ENCODE data around the gene DEGS2. TPM values are rescaled to one million over a fixed set of nuclear protein-coding genes. Genes with fewer than 3 reads are reported as not detected.

The DEGS2 gene
- total RNA-seq, 4 donors from 2014 or later: 0.16 to 0.94 (median 0.68) TPM

DNA sequence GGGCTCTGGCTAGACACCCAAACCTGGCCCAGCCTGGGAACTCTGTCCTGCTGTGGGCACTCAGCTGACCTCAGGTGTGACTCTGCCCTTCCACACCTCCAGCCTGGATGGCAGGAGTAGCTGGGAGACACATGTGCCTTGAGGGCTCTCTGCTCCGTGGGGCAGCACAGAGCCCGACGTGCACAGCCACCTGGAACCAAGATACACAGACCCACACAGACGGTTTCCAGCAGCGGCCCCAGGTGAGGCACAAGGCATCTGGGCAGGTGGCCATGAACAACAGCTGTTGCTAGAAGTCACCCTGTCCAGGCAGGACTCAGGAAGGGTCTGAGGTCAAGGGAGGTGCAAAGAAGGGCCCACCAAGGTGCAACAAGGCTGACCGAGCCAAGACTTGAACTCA, 5.9 kb downstream of the DEGS2 start:
- ATAC-seq: no peak
- H3K4me1 ChIP-seq: peaks cover 0 to 2% (median 0%) of the 10 kb centered on the region in 3 donors
- H3K4me3 ChIP-seq: no peak overlapping the region
- H3K27me3 ChIP-seq: peaks cover 89% of the 10 kb centered on the region
- H3K27ac ChIP-seq: no peak overlapping the region
- no peaks in the 10 kb centered on the region for H3K36me3 ChIP-seq
- H3K9me3 ChIP-seq: peaks cover 0 to 14% (median 0%) of the 10 kb centered on the region in 3 donors
- 88% methylated on average over 1 of the region's 6 CpGs; no CpG with 5 or more reads in 1 of the 2 donors for WGBS, 2 donors (ENCODE audit: low coverage in 1 of 2)
- TF ChIP-seq POLR2AphosphoS5 (IDR thresholded peaks at IDR 0.05): no peak
- no peak for TF ChIP-seq POLR2A (IDR thresholded peaks at IDR 0.05)
- TF ChIP-seq, protein P1, sequence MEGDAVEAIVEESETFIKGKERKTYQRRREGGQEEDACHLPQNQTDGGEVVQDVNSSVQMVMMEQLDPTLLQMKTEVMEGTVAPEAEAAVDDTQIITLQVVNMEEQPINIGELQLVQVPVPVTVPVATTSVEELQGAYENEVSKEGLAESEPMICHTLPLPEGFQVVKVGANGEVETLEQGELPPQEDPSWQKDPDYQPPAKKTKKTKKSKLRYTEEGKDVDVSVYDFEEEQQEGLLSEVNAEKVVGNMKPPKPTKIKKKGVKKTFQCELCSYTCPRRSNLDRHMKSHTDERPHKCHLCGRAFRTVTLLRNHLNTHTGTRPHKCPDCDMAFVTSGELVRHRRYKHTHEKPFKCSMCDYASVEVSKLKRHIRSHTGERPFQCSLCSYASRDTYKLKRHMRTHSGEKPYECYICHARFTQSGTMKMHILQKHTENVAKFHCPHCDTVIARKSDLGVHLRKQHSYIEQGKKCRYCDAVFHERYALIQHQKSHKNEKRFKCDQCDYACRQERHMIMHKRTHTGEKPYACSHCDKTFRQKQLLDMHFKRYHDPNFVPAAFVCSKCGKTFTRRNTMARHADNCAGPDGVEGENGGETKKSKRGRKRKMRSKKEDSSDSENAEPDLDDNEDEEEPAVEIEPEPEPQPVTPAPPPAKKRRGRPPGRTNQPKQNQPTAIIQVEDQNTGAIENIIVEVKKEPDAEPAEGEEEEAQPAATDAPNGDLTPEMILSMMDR (IDR thresholded peaks at IDR 0.05): no peak
- no peak for TF ChIP-seq EP300 (IDR thresholded peaks at IDR 0.05)

DNA sequence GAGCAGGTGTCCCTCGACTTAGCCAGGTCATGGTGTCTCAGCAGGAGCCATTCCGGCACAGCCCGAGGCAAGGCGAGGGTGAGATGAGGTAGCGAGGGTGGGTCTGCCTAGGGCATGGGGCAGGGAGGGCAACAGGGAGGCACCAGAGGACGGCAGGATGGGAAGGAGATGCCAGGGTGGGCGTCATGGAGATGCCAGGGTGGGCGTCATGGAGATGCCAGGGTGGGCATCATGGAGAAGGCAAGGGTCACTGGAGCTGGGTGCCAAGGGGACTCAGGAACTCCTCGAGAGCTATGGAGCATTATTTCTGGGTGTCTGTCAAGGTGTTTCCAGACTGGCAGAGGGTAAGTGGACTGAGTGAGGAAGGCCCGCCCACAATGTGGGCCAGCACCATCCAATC, 7.4 kb downstream of the DEGS2 start:
- no peaks in the 10 kb centered on the region for H3K36me3 ChIP-seq
- no peak for TF ChIP-seq POLR2A (IDR thresholded peaks at IDR 0.05)
- no peak for TF ChIP-seq POLR2AphosphoS5 (IDR thresholded peaks at IDR 0.05)
- TF ChIP-seq, protein P1 (IDR thresholded peaks at IDR 0.05): no peak
- TF ChIP-seq EP300 (IDR thresholded peaks at IDR 0.05): no peak
- 52 to 76% methylated on average over 5 to 8 of the region's 10 CpGs for WGBS, 2 donors (ENCODE audit: low coverage in 1 of 2)
- no peaks in the 10 kb centered on the region for H3K4me1 ChIP-seq
- H3K9me3 ChIP-seq: peaks cover 0 to 14% (median 0%) of the 10 kb centered on the region in 3 donors
- H3K27ac ChIP-seq: no peak overlapping the region
- no peak overlapping the region for H3K4me3 ChIP-seq
- no peak for ATAC-seq
- peaks cover 74% of the 10 kb centered on the region for H3K27me3 ChIP-seq

DNA sequence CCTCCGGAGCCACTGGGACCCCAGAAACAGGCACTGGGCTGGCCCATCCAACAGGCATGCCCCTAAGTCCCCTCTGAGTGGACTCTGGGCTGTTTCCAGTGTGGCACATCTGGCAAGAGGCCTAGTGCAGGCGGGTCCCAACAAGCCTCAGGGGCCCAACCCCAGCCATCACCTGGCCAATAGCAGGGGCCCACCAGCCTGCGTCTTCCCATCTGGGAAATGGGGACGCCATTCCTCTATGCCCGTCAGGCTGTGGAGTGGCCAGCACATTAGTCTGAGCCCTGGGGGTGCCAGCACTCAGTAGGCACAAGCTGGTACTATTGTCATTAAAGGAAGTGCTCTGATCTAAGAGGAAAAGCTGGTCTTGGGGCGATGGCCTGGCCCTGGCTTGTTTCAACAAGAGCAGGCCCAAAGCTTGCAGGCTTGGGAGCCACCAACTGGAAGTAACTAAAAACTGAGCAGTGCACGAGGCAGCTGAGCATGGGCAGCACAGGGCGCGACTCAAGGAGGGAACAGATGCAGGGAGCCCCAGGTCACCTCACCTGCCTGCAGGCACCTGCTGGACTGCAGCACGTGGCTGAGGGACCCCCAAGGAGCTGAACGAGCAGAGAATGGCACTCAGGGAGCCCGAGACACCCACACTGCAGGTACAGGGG, 8.4 kb downstream of the DEGS2 start:
- peaks cover 0 to 14% (median 0%) of the 10 kb centered on the region in 3 donors for H3K9me3 ChIP-seq
- H3K4me1 ChIP-seq: no peaks in the 10 kb centered on the region
- no peaks in the 10 kb centered on the region for H3K36me3 ChIP-seq
- ATAC-seq: no peak
- H3K27ac ChIP-seq: no peak overlapping the region
- peaks cover 64% of the 10 kb centered on the region for H3K27me3 ChIP-seq
- H3K4me3 ChIP-seq: no peak overlapping the region
- TF ChIP-seq POLR2A (IDR thresholded peaks at IDR 0.05) (no peak), POLR2AphosphoS5 (IDR thresholded peaks at IDR 0.05) (no peak), EP300 (IDR thresholded peaks at IDR 0.05) (no peak)
- TF ChIP-seq, protein P1 (IDR thresholded peaks at IDR 0.05): no peak
- WGBS, 2 donors (ENCODE audit: low coverage in 1 of 2): 59 to 100% methylated on average over 1 to 5 of the region's 12 CpGs

DNA sequence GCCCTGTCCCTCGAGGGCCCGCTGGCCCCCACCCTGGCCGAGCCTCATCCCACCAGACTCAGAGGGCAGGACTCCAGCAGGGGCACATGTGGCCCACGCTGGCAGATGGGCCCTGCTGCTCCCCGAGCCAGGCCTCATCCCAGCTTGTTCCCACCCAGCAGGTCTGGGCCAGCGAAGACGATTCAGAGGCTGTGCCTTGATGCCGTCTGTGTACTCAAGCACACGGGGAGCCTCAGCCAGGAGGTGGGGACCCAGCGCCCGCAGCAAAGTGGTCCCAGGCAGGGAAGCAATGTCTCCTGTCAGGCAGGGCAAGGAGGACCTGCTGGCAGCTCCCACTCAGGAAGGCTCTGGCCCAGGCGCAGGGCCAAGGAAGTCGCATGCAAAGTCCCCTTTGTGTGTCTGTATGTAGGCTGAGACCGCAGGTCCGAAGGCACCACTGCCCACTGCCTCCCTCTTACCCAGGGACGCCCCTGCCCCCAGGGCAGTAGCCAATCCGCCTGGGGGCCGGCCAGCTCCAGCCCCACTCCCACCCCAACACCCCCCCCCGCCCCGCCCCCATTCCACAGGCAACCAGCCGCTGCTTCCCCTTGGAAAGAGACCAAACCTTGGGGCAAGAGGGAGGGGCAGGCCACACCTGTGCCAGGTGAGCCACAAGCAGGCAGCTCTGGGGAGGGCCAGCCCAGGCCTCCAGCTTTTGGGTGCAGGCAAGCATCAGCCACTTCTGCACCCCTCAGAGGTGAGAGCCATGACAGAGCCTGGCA, 9.4 kb downstream of the DEGS2 start:
- Histone ChIP-seq H3K4me3 (no peak overlapping the region), H3K4me1 (peaks cover 0 to 6% (median 0%) of the 10 kb centered on the region in 3 donors), H3K27ac (no peak overlapping the region), H3K27me3 (peaks cover 54% of the 10 kb centered on the region), H3K9me3 (peaks cover 0 to 9% (median 0%) of the 10 kb centered on the region in 3 donors), H3K36me3 (no peaks in the 10 kb centered on the region)
- no peak for ATAC-seq
- no CpG with 5 or more reads among the region's 21 CpGs for WGBS, 2 donors (ENCODE audit: low coverage in 1 of 2)
- no peak for TF ChIP-seq EP300 (IDR thresholded peaks at IDR 0.05)
- TF ChIP-seq POLR2AphosphoS5 (IDR thresholded peaks at IDR 0.05): no peak
- TF ChIP-seq, protein P1 (IDR thresholded peaks at IDR 0.05): no peak

All from gastroesophageal sphincter (tissue), 4 donors.